PC-9 (cell line): Measurements from ENCODE around the gene TSHZ2. TPM values are rescaled to one million over a fixed set of nuclear protein-coding genes. Genes with fewer than 3 reads are reported as not detected.
"Not testable (repeated sequence)": the region's sequence is repeated elsewhere in the genome, so short reads cannot be mapped to it uniquely, and the experiment has no call there.

Experiments used
- BruUV-seq: library from RNA; stranded (reverse); fragments of 400-500 nt; replicated peaks from 2 replicates; lab custom pipeline; 2021; lab: Mats Ljungman, UMichigan
- CTCF ChIA-PET: fragments of 300-600 bp; sonication (Branson Sonifier 250); formaldehyde crosslinking; loops from one replicate; lab custom pipeline; 2022; ENCODE audit warnings: antibody characterized with exemption; lab: Charles Lee
- POLR2A ChIA-PET: fragments of 300-600 bp; sonication (Branson Sonifier 250); formaldehyde crosslinking; loops from one replicate; lab custom pipeline; 2022; ENCODE audit warnings: antibody characterized with exemption; ENCODE audit not compliant: unreplicated experiment; lab: Charles Lee
- DNase-seq, 2 experiments: peaks; one replicate each; pipeline versions ENCODE4 v3.0.0 to v3.0.0-alpha.2; 2015 to 2022; ENCODE audit warnings: mixed read lengths in 1 of 2
- H2AFZ ChIP-seq: fragments of 200-600 bp; sonication (generic); 2 replicates; pipeline ENCODE4 v1.8.1; 2017; ENCODE audit warnings: antibody characterized with exemption
- H3F3A ChIP-seq: fragments of 200-600 bp; sonication (generic); 2 replicates; pipeline ENCODE4 v1.8.1; 2017; ENCODE audit warnings: antibody characterized with exemption, mild to moderate bottlenecking, low read depth; ENCODE audit not compliant: insufficient read depth
- H3K27ac ChIP-seq: fragments of 200-600 bp; sonication (generic); 2 replicates; pipeline ENCODE4 v1.6.1; 2016; ENCODE audit warnings: mixed run types
- H3K27me3 ChIP-seq: fragments of 200-600 bp; sonication (generic); 2 replicates; pipeline ENCODE4 v1.6.1; 2016; ENCODE audit warnings: low read depth, mixed run types; ENCODE audit not compliant: insufficient read depth
- H3K36me3 ChIP-seq: fragments of 200-600 bp; sonication (generic); 2 replicates; pipeline ENCODE4 v1.6.1; 2016; ENCODE audit warnings: low read depth, mixed run types
- H3K4me1 ChIP-seq: fragments of 200-600 bp; sonication (generic); replicated peaks from 2 replicates; pipeline ENCODE4 v1.6.1; 2016; ENCODE audit warnings: mixed run types; ENCODE audit not compliant: insufficient read depth
- H3K4me2 ChIP-seq: fragments of 200-600 bp; sonication (generic); 2 replicates; pipeline ENCODE4 v1.6.1; 2017; ENCODE audit warnings: mixed run types
- H3K4me3 ChIP-seq: fragments of 200-600 bp; sonication (generic); 2 replicates; pipeline ENCODE4 v1.6.1; 2016; ENCODE audit warnings: mixed run types
- H3K79me2 ChIP-seq: fragments of 200-600 bp; sonication (generic); 2 replicates; pipeline ENCODE4 v1.6.1; 2017; ENCODE audit warnings: low read depth, mixed run types
- H3K9me2 ChIP-seq: fragments of 200-600 bp; sonication (generic); 2 replicates; pipeline ENCODE4 v1.8.1; 2017; ENCODE audit warnings: mild to moderate bottlenecking; ENCODE audit not compliant: insufficient read depth
- H3K9me3 ChIP-seq: fragments of 200-600 bp; sonication (generic); 2 replicates; pipeline ENCODE4 v1.8.1; 2016; ENCODE audit warnings: low read depth; ENCODE audit not compliant: insufficient read depth
- H4K20me1 ChIP-seq: fragments of 200-600 bp; sonication (generic); 2 replicates; pipeline ENCODE4 v1.8.1; 2017; ENCODE audit not compliant: insufficient read depth
- EZH2 ChIP-seq: fragments of 200-600 bp; sonication (generic); IDR thresholded peaks from 2 replicates; pipeline ENCODE4 v1.8.0; 2017; ENCODE audit warnings: antibody characterized with exemption, low read depth
- intact Hi-C: fragments of 100-400 bp; cut with micrococcal nuclease; formaldehyde crosslinking; loops from one replicate; pipeline ENCODE4 v1.10.0; 2022; ENCODE audit not compliant: unreplicated experiment
- total RNA-seq: library from RNA; stranded (reverse); gene quantifications from 2 replicates; pipeline ENCODE4 v1.2.3, GENCODE V29; 2021
- TF ChIP-seq, protein P1 (sequence below): fragments of 200-600 bp; sonication (generic); conservative IDR thresholded peaks from 2 replicates; pipeline ENCODE4 v1.6.1; 2017; ENCODE audit warnings: mixed run types, antibody characterized with exemption, mild to moderate bottlenecking, moderate library complexity

The TSHZ2 gene
- total RNA-seq, 1 experiment from 2014 or later: not detected

DNA sequence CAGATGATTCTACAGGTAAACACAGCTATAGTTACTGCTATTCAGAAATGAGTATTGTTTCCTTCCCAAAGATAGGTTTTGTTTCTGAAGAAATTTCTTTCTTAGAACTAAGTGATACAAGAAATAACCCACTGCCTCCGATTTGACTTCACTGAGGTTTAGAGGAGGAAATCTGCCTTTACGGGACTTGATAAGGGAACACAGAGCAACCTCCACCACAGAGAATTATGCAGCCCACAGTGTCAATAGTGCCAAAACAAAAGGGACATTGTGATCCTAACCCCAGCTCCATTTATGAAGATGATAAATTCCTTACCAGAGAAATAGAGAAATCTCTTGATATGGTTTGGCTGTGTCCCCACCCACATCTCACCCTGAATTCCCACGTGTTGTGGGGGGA, 456.8 kb downstream of the TSHZ2 start:
- no peaks in the 10 kb centered on the region for H3F3A ChIP-seq
- H3K9me2 ChIP-seq: no peaks in the 10 kb centered on the region
- BruUV-seq: no TSS peak
- H3K4me2 ChIP-seq: no peak overlapping the region
- H3K27me3 ChIP-seq: peaks cover 75% of the 10 kb centered on the region
- POLR2A ChIA-PET: no interaction called here
- TF ChIP-seq, protein P1, sequence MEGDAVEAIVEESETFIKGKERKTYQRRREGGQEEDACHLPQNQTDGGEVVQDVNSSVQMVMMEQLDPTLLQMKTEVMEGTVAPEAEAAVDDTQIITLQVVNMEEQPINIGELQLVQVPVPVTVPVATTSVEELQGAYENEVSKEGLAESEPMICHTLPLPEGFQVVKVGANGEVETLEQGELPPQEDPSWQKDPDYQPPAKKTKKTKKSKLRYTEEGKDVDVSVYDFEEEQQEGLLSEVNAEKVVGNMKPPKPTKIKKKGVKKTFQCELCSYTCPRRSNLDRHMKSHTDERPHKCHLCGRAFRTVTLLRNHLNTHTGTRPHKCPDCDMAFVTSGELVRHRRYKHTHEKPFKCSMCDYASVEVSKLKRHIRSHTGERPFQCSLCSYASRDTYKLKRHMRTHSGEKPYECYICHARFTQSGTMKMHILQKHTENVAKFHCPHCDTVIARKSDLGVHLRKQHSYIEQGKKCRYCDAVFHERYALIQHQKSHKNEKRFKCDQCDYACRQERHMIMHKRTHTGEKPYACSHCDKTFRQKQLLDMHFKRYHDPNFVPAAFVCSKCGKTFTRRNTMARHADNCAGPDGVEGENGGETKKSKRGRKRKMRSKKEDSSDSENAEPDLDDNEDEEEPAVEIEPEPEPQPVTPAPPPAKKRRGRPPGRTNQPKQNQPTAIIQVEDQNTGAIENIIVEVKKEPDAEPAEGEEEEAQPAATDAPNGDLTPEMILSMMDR: no peak
- no peak for TF ChIP-seq EZH2
- H3K79me2 ChIP-seq: no peaks in the 10 kb centered on the region
- H3K4me3 ChIP-seq: no peak overlapping the region
- H3K36me3 ChIP-seq: no peaks in the 10 kb centered on the region
- H3K9me3 ChIP-seq: no peaks in the 10 kb centered on the region
- H3K4me1 ChIP-seq: no peaks in the 10 kb centered on the region
- no peak overlapping the region for H2AFZ ChIP-seq
- no peaks in the 10 kb centered on the region for H4K20me1 ChIP-seq
- intact Hi-C loops: no loop called here
- DNase-seq: no peak
- no peak overlapping the region for H3K27ac ChIP-seq
- CTCF ChIA-PET: no interaction called here

DNA sequence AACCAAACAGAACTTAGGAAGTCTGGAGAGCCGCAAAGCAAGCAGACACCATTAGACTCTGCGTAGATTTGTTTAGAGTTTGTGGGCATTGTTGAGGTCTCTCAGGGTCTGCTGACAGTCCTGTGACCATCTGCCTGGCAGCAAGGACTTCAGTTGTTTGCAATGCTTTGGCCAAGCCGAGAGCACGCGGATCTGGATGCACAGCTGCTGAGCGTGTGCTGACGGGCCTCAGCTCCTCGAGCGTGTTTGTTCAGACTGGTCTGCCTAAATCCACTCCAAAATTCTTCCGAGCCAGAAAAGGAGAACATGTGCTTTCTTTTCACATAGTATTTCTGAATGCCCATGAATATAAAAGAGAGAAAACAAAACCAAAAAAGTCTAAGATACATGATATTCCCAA, 462.5 kb downstream of the TSHZ2 start:
- H2AFZ ChIP-seq: no peak overlapping the region
- no peaks in the 10 kb centered on the region for H4K20me1 ChIP-seq
- no peaks in the 10 kb centered on the region for H3K79me2 ChIP-seq
- H3K27me3 ChIP-seq: peaks cover 56% of the 10 kb centered on the region
- no peaks in the 10 kb centered on the region for H3K9me2 ChIP-seq
- intact Hi-C loops: no loop called here
- H3K9me3 ChIP-seq: no peaks in the 10 kb centered on the region
- POLR2A ChIA-PET: interaction anchor here (0.5 kb wide), 1 partner anchor 875 kb away, joined by 5 read pairs; no protein-coding TSS in a partner anchor
- H3K4me1 ChIP-seq: no peaks in the 10 kb centered on the region
- TF ChIP-seq, protein P1: no peak
- TF ChIP-seq EZH2: no peak
- DNase-seq: no peak
- CTCF ChIA-PET: no interaction called here
- no TSS peak for BruUV-seq
- H3K27ac ChIP-seq: no peak overlapping the region
- no peaks in the 10 kb centered on the region for H3F3A ChIP-seq
- no peak overlapping the region for H3K4me3 ChIP-seq
- no peak overlapping the region for H3K4me2 ChIP-seq
- no peaks in the 10 kb centered on the region for H3K36me3 ChIP-seq

DNA sequence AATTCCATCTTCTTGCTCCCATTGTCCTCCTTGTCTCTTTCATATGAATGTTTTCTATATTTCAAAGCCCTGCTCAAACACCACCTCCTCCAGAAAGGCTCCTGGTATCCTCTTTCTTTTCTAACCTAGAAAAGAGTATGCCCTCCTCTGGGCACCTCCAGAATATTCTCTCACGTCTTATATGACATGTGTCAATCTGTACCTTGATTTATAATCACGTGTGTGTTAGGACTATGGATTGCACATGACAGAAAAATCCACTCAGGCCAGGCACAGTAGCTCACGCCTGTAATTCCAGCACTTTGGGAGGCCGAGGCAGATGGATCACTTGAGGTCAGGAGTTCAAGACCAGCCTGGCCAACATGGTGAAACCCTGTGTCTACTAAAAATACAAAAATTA, 464.8 kb downstream of the TSHZ2 start:
- H3K4me1 ChIP-seq, H3K36me3 ChIP-seq, H4K20me1 ChIP-seq, H3K9me3 ChIP-seq, H3K4me3 ChIP-seq, CTCF ChIA-PET, H3K9me2 ChIP-seq, H2AFZ ChIP-seq, DNase-seq, intact Hi-C loops, BruUV-seq, H3F3A ChIP-seq, H3K4me2 ChIP-seq, H3K79me2 ChIP-seq, POLR2A ChIA-PET, H3K27ac ChIP-seq: not testable (repeated sequence)
- peaks cover 60% of the 10 kb centered on the region for H3K27me3 ChIP-seq

DNA sequence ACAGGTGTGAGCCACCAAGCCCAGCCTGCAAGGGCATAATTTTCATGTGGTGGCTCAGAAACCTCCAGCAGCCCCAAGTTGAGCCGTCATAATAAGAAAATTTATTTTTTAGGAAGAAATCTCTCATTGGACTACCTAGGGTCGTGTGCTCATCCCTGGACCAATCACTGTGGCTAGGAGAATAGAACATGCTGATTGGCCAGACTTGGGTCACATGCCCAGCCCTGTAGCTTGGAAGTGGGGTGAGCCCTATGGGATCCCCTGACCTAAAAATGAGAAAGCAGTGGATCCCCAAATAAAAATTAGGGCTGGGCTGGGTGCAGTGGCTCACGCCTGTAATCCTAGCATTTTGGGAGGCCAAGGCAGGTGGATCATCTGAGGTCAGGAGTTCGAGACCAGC, 466.2 kb downstream of the TSHZ2 start:
- no peak overlapping the region for H3K4me2 ChIP-seq
- DNase-seq: no peak
- H3K9me2 ChIP-seq: no peaks in the 10 kb centered on the region
- no TSS peak for BruUV-seq
- intact Hi-C loops: no loop called here
- H3K27ac ChIP-seq: no peak overlapping the region
- CTCF ChIA-PET: no interaction called here
- H2AFZ ChIP-seq: no peak overlapping the region
- no peaks in the 10 kb centered on the region for H3K9me3 ChIP-seq
- no peaks in the 10 kb centered on the region for H3K4me1 ChIP-seq
- H3K27me3 ChIP-seq: peaks cover 62% of the 10 kb centered on the region
- H4K20me1 ChIP-seq: no peaks in the 10 kb centered on the region
- H3F3A ChIP-seq: no peaks in the 10 kb centered on the region
- POLR2A ChIA-PET: no interaction called here
- no peaks in the 10 kb centered on the region for H3K36me3 ChIP-seq
- no peak for TF ChIP-seq EZH2
- TF ChIP-seq, protein P1: no peak
- no peaks in the 10 kb centered on the region for H3K79me2 ChIP-seq
- H3K4me3 ChIP-seq: no peak overlapping the region
